ENCODE data around the gene AFF1.
"Not testable (repeated sequence)": the region's sequence is repeated elsewhere in the genome, so short reads cannot be mapped to it uniquely, and the experiment has no call there.

Gene AFF1

DNA sequence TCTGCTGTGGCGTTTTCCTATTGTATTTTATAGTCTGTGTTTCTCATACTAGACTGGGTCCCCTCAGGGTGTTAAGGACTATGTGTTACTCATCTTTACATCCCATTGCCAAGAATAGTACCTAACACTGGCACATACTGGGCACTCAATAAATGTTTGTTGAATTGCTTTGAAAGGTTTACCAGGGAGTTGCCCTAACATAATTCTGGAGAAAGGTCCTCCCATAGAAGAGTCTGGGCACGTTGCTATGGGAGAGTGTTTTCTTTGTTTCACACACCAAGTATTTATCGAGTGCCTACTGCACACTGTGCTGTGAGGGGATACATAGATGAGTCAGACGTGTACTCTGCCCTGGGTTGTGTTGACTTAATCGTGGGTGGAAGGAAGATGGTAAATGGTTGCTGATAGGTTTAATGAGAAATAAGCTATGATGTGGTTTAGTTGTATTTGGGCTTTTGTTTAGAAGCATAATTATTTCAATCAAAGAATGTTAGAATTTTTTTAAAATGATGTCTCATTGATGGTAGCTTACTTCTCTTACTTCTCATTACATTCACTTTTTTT lies 42.9 kb downstream of the AFF1 start:
- DNase-seq (ENCODE audit: low read depth): no peak

DNA sequence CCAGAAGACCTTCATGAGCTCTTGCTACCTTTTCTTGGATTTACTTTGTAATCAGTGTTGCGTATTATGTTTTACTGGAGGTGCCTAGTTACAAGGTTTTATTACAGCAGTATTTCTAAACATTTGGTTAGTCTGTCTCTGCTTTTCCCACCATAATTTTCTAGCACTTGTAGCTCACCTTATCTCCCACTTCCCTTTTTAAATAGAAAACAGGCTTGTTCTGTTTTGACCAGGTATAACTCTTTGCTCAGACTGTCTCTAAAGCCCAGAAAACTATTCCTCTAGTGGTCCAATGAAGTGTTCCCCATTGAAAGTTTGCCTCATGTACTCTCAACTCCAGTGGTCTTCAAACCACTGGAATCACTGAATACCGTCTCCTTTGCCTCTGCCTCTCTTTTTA lies 43.9 kb downstream of the AFF1 start:
- DNase-seq (ENCODE audit: low read depth): no peak

- DNase-seq (ENCODE audit: low read depth): no peak
Measured at GRCh38 chr4:86980230-86980629, 45.4 kb downstream of the AFF1 start.

- DNase-seq (ENCODE audit: low read depth): no peak
Measured at GRCh38 chr4:86981789-86982188, 47.0 kb downstream of the AFF1 start.

DNA sequence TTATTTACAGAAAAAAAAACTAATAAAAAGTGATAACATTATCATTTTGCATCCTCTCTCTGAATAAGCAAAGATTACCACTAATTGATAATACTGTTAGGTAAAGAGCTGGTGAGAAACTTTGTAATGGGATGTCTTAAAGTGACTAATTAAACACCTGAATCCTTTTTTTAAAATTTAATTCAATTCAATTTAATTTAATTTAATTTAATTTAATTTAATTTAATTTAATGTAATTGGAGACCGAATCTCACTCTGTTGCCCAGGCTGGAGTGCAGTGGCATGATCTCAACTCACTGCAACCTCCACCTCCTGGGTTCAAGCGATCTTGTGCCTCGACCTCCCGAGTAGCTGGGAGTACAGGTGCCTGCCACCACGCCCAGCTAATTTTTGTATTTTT lies 51.0 kb downstream of the AFF1 start:
- DNase-seq (ENCODE audit: low read depth): not testable (repeated sequence)

DNA sequence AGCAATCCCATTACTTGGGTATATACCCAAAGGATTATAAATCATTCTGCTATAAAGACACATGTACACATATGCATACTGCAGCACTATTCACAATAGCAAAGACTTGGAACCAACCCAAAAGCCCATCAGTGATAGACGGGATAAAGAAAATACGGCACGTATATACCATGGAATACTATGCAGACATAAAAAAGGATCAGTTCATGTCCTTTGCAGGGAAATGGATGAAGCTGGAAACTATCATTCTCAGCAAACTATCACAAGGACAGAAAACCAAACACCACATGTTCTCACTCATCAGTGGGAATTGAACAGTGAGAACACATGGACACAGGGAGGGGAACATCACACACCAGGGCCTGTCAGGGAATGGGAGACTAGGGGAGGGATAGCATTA lies 54.8 kb downstream of the AFF1 start:
- DNase-seq (ENCODE audit: low read depth): not testable (repeated sequence)

GRCh38 chr4:86990510-86990909 lies 55.7 kb downstream of the AFF1 start:
- DNase-seq (ENCODE audit: low read depth): no peak

DNA sequence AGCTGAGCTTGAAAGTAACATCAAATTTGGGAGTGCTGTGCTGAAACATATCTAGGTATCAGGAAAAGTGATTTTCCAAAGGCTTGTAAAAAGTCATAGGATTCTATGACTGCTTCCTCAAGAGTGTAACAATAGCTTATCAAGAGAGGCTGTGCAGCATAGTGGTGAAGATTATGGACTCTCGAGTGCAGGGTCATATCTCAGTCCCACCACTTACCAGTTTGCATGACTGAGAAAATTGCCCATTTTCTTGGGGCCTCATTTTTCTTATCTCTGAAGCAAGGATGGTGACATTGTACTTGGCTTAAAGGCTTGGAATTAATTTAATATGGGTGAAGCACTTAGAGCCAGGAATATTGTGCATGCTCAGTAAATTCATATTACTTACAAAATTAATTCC lies 57.2 kb downstream of the AFF1 start:
- DNase-seq (ENCODE audit: low read depth): no peak

DNA sequence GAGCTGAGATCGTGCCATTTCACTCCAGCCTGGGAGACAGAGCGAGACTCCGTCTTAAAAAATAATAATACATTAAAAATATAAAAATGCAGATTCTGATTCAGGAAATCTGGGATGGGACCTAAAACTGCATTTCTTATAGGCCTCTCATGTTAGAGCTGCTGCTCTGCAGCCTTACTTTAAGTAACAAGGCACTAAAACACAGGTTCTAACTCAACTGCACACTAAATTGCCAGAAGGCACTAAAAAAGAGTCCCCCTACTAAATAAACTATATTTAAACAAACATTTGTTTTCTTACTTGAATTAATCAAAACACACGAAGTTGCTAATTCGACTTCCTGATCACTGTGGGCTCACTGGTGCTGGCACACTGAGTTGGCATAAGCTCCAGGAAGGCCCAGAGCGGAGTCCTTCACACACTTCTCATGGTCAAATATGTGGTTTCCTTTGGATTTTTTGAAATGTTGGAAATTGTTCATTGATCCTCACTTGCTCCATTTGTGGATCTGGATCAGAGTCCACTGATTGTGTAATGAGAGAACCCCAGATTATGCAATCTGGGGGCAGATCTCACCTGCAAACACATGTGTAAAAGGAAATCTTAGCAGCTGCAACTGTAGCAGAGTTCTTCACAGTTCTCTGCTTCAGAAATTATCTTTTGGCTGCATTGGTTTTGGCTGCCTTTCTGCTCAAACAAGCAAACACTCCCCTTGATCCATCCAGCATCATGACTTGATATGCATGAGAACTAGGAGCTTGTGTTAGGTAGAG lies 59.3 kb downstream of the AFF1 start:
- no peak for DNase-seq (ENCODE audit: low read depth)

DNA sequence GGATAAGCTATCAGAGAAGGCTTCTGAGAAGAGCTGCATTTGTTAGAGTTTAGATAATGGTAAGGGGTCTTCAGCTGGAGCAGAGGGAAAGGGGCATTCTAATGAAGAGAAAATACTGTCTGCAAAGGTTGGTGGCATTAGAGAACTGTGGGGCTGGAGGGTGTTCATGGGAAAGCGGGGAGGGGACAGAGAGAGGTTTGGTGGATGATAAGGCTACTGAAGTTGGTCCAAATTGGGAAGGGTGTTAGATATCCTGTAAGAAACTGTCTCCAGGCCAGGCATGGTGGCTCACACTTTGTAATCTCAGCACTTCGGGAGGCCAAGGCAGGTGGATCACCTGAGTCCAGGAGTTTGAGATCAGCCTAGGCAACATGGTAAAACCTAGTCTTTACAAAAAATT lies 59.9 kb downstream of the AFF1 start:
- DNase-seq (ENCODE audit: low read depth): no peak

DNA sequence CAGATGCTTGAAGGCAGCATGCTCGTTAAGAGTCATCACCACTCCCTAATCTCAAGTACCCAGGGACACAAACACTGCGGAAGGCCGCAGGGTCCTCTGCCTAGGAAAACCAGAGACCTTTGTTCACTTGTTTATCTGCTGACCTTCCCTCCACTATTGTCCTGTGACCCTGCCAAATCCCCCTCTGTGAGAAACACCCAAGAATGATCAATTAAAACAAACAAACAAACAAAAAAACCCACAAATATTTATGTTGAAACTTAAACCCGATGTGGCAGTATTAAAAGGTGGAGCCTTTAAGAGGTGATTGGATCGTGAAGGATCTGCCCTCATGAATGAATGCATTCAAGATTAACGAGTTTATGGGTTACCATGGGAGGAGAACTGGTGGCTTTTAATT lies 61.7 kb downstream of the AFF1 start:
- not testable (repeated sequence) for DNase-seq (ENCODE audit: low read depth)

GRCh38 chr4:86999136-86999643 lies 64.4 kb downstream of the AFF1 start:
- DNase-seq (ENCODE audit: low read depth): no peak

- DNase-seq (ENCODE audit: low read depth): no peak
Measured at GRCh38 chr4:87002682-87003043, 67.9 kb downstream of the AFF1 start.

DNA sequence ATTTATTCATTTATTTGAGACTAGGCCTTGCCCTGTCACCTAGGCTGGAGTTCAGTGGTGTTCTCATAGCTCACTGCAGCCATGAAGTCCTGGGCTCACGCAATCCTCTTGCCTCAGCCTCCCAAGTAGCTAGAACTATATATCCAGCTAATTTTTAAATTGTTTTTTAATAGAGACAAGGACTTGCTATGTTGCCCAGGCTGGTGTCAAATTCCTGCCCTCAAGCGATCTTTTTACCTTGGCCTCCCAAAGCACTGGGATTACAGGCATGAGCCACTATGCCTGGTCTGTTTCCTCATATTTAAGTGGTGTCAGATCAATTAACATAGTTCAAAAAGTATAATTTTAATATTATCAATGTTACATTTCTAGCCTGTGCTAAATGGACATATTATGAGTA lies 68.5 kb downstream of the AFF1 start:
- DNase-seq (ENCODE audit: low read depth): no peak

DNA sequence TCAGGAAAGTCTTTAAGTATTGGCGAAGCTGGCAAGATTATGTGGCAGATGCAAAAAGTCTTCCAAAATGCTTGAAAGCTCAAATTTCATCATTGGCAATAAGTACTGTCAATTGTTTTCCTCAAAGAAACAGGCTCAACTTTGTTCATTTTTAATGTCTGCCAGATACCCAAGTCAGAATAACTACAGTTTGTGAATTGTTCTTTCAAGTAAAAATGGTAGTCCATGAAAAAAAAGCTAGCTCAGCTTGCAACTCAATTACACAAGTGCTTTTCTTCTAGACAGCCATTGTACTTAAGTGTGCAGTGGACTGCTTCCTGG lies 70.5 kb downstream of the AFF1 start:
- DNase-seq (ENCODE audit: low read depth): no peak

- no peak for DNase-seq (ENCODE audit: low read depth)
Measured at GRCh38 chr4:87005690-87006425, 71.0 kb downstream of the AFF1 start.

DNA sequence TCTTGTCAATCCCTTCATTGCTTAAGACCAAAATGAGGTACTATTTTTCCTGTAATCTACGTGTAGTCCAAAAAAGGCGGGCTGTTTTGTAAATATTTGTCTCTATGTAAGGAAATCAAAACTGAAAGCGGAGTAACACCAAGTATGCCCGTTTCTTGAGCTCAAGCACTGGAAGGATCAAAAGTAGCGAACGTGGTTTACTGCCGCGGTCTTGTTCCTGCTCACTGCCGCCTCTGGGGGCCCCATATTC lies 71.5 kb downstream of the AFF1 start:
- no peak for DNase-seq (ENCODE audit: low read depth)

GRCh38 chr4:87006676-87007527 lies 72.1 kb downstream of the AFF1 start:
- peak; percentile 80 for DNase-seq (ENCODE audit: low read depth)

- DNase-seq (ENCODE audit: low read depth): no peak
Measured at GRCh38 chr4:87007528-87008446, 73.0 kb downstream of the AFF1 start.

DNA sequence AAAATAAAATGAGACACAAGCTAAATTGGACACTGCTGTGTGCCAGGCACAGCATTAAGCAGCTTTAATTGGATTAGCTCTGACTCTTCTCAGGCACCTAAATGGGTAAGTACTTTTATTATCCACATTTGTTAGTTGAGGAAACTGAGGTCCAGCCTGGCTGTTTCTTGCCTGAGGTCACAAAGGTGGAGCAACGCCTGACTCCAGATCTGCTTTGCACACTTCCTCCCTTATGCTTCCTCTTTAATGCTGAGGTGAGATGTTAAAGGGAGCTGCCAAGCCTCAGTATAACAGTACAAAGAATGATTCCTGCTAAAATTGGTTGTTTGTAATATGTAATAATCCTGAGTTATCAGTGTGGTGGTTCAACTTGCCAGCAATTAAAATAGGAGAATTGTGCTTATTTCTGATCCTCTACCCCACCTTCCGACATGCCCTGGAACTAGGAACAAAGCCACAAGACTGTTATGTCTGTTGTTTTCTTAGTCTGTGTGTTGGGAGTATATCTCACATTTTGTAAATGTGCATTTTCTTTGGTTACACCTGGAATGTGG lies 74.4 kb downstream of the AFF1 start:
- DNase-seq (ENCODE audit: low read depth): no peak

DNA sequence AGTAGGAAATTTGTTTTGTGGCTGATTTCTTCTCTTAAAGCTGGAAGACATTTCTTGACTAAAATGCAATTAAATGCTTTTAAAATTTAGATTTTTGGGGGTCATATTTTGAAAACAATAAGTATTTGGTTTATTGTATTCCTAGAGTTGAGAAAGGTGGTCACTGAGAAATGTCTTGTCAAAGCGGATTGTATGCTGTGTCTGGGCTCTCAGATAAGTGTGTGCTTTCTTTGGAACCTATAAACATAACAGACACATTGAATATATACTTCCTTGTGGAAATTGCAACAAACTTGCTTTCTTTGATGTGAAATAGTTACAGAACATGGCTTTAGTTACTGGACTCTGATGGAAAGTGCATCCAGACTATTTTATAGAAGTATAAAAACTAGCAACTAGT lies 75.4 kb downstream of the AFF1 start:
- no peak for DNase-seq (ENCODE audit: low read depth)

Data from T follicular helper cell (primary cell).